NB4 (cell line): ENCODE data around the gene GLMP.

Experiments used
- MAX ChIP-seq: IDR thresholded peaks from 2 replicates; pipeline ENCODE4 v1.6.1; 2011; ENCODE audit warnings: low read depth, low read length
- MYC ChIP-seq: IDR thresholded peaks from 2 replicates; pipeline ENCODE4 v1.6.1; 2011; ENCODE audit warnings: low read depth, low read length
- POLR2A ChIP-seq: IDR thresholded peaks from 2 replicates; pipeline ENCODE4 v1.6.1; 2011; ENCODE audit warnings: mild to moderate bottlenecking; ENCODE audit not compliant: insufficient read length; ENCODE audit errors: extremely low read depth
- TF ChIP-seq, protein P1 (sequence below): IDR thresholded peaks from one replicate; pipeline ENCODE4 v1.5.1; 2012; ENCODE audit warnings: low read depth, low read length

GRCh38 chr1:156283521-156283920 is 12.0 kb downstream of the GLMP start:
- TF ChIP-seq, protein P1, sequence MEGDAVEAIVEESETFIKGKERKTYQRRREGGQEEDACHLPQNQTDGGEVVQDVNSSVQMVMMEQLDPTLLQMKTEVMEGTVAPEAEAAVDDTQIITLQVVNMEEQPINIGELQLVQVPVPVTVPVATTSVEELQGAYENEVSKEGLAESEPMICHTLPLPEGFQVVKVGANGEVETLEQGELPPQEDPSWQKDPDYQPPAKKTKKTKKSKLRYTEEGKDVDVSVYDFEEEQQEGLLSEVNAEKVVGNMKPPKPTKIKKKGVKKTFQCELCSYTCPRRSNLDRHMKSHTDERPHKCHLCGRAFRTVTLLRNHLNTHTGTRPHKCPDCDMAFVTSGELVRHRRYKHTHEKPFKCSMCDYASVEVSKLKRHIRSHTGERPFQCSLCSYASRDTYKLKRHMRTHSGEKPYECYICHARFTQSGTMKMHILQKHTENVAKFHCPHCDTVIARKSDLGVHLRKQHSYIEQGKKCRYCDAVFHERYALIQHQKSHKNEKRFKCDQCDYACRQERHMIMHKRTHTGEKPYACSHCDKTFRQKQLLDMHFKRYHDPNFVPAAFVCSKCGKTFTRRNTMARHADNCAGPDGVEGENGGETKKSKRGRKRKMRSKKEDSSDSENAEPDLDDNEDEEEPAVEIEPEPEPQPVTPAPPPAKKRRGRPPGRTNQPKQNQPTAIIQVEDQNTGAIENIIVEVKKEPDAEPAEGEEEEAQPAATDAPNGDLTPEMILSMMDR, result no peak
- TF ChIP-seq MYC, result no peak
- no peak for TF ChIP-seq POLR2A
- TF ChIP-seq MAX, result no peak
